SK-N-SH treated with all-trans-retinoic acid at 6 μM for 48 hours (cell line): ENCODE data around the gene SERPINF2.

Source experiments
- ATAC-seq: fragments of 200-7000 bp; cut with Tn5 transposase; 3 replicates; pipeline ENCODE4 v1.9.1; 2020; ENCODE audit warnings: mild to moderate bottlenecking, moderate library complexity
- ARNTL ChIP-seq: fragments of 450-650 bp; formaldehyde crosslinking; IDR thresholded peaks from 2 replicates; pipeline ENCODE4 v1.5.0; 2020; ENCODE audit warnings: low read depth, mild to moderate bottlenecking, moderate library complexity, borderline replicate concordance
- BACH2 ChIP-seq: fragments of 250-450 bp; sonication (Bioruptor Pico); IDR thresholded peaks from 2 replicates; pipeline ENCODE4 v1.9.0; 2021; ENCODE audit warnings: mild to moderate bottlenecking, borderline replicate concordance
- CSDC2 ChIP-seq: fragments of 250-450 bp; sonication (Bioruptor Pico); IDR thresholded peaks from 2 replicates; pipeline ENCODE4 v1.5.0; 2020; ENCODE audit warnings: mild to moderate bottlenecking, moderate library complexity
- CSRNP3 ChIP-seq: fragments of 250-450 bp; sonication (Bioruptor Pico); IDR thresholded peaks from 2 replicates; pipeline ENCODE4 v1.5.1; 2021; ENCODE audit warnings: mild to moderate bottlenecking, moderate library complexity
- ESRRG ChIP-seq: fragments of 250-450 bp; sonication (Bioruptor Pico); IDR thresholded peaks from 2 replicates; pipeline ENCODE4 v1.6.1; 2021; ENCODE audit warnings: mild to moderate bottlenecking
- GLIS3 ChIP-seq: fragments of 250-450 bp; sonication (Bioruptor Pico); IDR thresholded peaks from 2 replicates; pipeline ENCODE4 v1.5.0; 2020; ENCODE audit warnings: mild to moderate bottlenecking, moderate library complexity
- ISL1 ChIP-seq: fragments of 250-450 bp; sonication (Bioruptor Pico); IDR thresholded peaks from 2 replicates; pipeline ENCODE4 v2.1.2; 2022; ENCODE audit warnings: mild to moderate bottlenecking, moderate library complexity
- OSR1 ChIP-seq: fragments of 250-450 bp; sonication (Bioruptor Pico); IDR thresholded peaks from 2 replicates; pipeline ENCODE4 v1.8.0; 2022; ENCODE audit warnings: moderate library complexity, mild to moderate bottlenecking, inconsistent platforms
- PATZ1 ChIP-seq: fragments of 250-450 bp; sonication (Bioruptor Pico); IDR thresholded peaks from 2 replicates; pipeline ENCODE4 v1.8.0; 2020; ENCODE audit warnings: mild to moderate bottlenecking, moderate library complexity, borderline replicate concordance
- PPARA ChIP-seq: fragments of 250-450 bp; sonication (Bioruptor Pico); IDR thresholded peaks from 2 replicates; pipeline ENCODE4 v1.5.0; 2020; ENCODE audit warnings: mild to moderate bottlenecking, borderline replicate concordance
- RARB ChIP-seq: fragments of 250-450 bp; sonication (Bioruptor Pico); IDR thresholded peaks from 2 replicates; pipeline ENCODE4 v1.8.0; 2021; ENCODE audit warnings: mild to moderate bottlenecking, moderate library complexity
- SNAI2 ChIP-seq: fragments of 250-450 bp; sonication (Bioruptor Pico); IDR thresholded peaks from 2 replicates; pipeline ENCODE4 v1.5.0; 2020; ENCODE audit warnings: mild to moderate bottlenecking, moderate library complexity
- TCF4 ChIP-seq: fragments of 250-450 bp; sonication (Bioruptor Pico); IDR thresholded peaks from 2 replicates; pipeline ENCODE4 v1.8.0; 2021; ENCODE audit warnings: mild to moderate bottlenecking, moderate library complexity, borderline replicate concordance
- TOX ChIP-seq: fragments of 250-450 bp; sonication (Bioruptor Pico); IDR thresholded peaks from 2 replicates; pipeline ENCODE4 v1.8.0; 2021; ENCODE audit warnings: mild to moderate bottlenecking, moderate library complexity, borderline replicate concordance
- ZC3H10 ChIP-seq: fragments of 250-450 bp; sonication (Bioruptor Pico); IDR thresholded peaks from 2 replicates; pipeline ENCODE4 v1.5.1; 2021; ENCODE audit warnings: mild to moderate bottlenecking, moderate library complexity
- ZFP3 ChIP-seq: fragments of 250-450 bp; sonication (Bioruptor Pico); IDR thresholded peaks from 2 replicates; pipeline ENCODE4 v1.5.0; 2020; ENCODE audit warnings: mild to moderate bottlenecking, moderate library complexity
- ZFP30 ChIP-seq: fragments of 450-650 bp; formaldehyde crosslinking; IDR thresholded peaks from 2 replicates; pipeline ENCODE4 v1.5.0; 2022; ENCODE audit warnings: mild to moderate bottlenecking, moderate library complexity
- ZNF565 ChIP-seq: fragments of 450-650 bp; formaldehyde crosslinking; conservative IDR thresholded peaks from 2 replicates; pipeline ENCODE4 v1.5.0; 2020; ENCODE audit warnings: low read depth, mild to moderate bottlenecking, moderate library complexity
- ZNF8 ChIP-seq: fragments of 450-650 bp; formaldehyde crosslinking; IDR thresholded peaks from 2 replicates; pipeline ENCODE4 v1.5.0; 2020; ENCODE audit warnings: mild to moderate bottlenecking, moderate library complexity
- TF ChIP-seq, protein P1 (sequence below): fragments of 250-450 bp; sonication (Bioruptor Pico); IDR thresholded peaks from 2 replicates; pipeline ENCODE4 v1.8.0; 2021; ENCODE audit warnings: low read depth, mild to moderate bottlenecking, moderate library complexity, borderline replicate concordance
- TF ChIP-seq, protein P2 (sequence below): fragments of 250-450 bp; sonication (Bioruptor Pico); IDR thresholded peaks from 2 replicates; pipeline ENCODE4 v1.5.0; 2020; ENCODE audit warnings: mild to moderate bottlenecking, moderate library complexity

SERPINF2 gene

GRCh38 chr17:1743088-1743439 is 393 bp downstream of the SERPINF2 start:
- ATAC-seq = no peak
- TF ChIP-seq BACH2 (CRISPR knock-in tag) (no peak), ZNF8 (no peak), GLIS3 (CRISPR knock-in tag) (no peak), ARNTL (CRISPR knock-in tag) (no peak), SNAI2 (CRISPR knock-in tag) (no peak), RARB (CRISPR knock-in tag) (no peak), OSR1 (no peak), ESRRG (CRISPR knock-in tag) (no peak)

GRCh38 chr17:1744551-1745512 is 2.2 kb downstream of the SERPINF2 start:
- ATAC-seq = no peak
- TF ChIP-seq, protein P1, sequence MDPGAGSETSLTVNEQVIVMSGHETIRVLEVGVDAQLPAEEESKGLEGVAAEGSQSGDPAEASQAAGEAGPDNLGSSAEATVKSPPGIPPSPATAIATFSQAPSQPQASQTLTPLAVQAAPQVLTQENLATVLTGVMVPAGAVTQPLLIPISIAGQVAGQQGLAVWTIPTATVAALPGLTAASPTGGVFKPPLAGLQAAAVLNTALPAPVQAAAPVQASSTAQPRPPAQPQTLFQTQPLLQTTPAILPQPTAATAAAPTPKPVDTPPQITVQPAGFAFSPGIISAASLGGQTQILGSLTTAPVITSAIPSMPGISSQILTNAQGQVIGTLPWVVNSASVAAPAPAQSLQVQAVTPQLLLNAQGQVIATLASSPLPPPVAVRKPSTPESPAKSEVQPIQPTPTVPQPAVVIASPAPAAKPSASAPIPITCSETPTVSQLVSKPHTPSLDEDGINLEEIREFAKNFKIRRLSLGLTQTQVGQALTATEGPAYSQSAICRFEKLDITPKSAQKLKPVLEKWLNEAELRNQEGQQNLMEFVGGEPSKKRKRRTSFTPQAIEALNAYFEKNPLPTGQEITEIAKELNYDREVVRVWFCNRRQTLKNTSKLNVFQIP (CRISPR knock-in tag) = no peak
- no peak for TF ChIP-seq TOX (CRISPR knock-in tag)
- TF ChIP-seq CSRNP3 (CRISPR knock-in tag) = no peak
- no peak for TF ChIP-seq RARB (CRISPR knock-in tag)
- TF ChIP-seq ZC3H10 (CRISPR knock-in tag) = no peak
- no peak for TF ChIP-seq ZFP30 (CRISPR knock-in tag)
- no peak for TF ChIP-seq TCF4 (CRISPR knock-in tag)
- TF ChIP-seq SNAI2 (CRISPR knock-in tag) = no peak

- TF ChIP-seq PATZ1 (CRISPR knock-in tag) (no peak), ISL1 (no peak), ZFP30 (CRISPR knock-in tag) (no peak), TOX (CRISPR knock-in tag) (no peak), ZNF565 (CRISPR knock-in tag) (no peak), ZFP3 (CRISPR knock-in tag) (no peak), PPARA (CRISPR knock-in tag) (no peak), ZC3H10 (CRISPR knock-in tag) (no peak), CSDC2 (no peak), ESRRG (CRISPR knock-in tag) (no peak), ZNF8 (no peak), GLIS3 (CRISPR knock-in tag) (no peak), OSR1 (no peak), SNAI2 (CRISPR knock-in tag) (no peak)
- TF ChIP-seq, protein P2, sequence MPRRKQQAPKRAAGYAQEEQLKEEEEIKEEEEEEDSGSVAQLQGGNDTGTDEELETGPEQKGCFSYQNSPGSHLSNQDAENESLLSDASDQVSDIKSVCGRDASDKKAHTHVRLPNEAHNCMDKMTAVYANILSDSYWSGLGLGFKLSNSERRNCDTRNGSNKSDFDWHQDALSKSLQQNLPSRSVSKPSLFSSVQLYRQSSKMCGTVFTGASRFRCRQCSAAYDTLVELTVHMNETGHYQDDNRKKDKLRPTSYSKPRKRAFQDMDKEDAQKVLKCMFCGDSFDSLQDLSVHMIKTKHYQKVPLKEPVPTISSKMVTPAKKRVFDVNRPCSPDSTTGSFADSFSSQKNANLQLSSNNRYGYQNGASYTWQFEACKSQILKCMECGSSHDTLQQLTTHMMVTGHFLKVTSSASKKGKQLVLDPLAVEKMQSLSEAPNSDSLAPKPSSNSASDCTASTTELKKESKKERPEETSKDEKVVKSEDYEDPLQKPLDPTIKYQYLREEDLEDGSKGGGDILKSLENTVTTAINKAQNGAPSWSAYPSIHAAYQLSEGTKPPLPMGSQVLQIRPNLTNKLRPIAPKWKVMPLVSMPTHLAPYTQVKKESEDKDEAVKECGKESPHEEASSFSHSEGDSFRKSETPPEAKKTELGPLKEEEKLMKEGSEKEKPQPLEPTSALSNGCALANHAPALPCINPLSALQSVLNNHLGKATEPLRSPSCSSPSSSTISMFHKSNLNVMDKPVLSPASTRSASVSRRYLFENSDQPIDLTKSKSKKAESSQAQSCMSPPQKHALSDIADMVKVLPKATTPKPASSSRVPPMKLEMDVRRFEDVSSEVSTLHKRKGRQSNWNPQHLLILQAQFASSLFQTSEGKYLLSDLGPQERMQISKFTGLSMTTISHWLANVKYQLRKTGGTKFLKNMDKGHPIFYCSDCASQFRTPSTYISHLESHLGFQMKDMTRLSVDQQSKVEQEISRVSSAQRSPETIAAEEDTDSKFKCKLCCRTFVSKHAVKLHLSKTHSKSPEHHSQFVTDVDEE (CRISPR knock-in tag) = no peak
- ATAC-seq = no peak
These were observed 2.9 kb downstream of the SERPINF2 start for GRCh38 chr17:1745513-1746020.
